NCI-H510A treated with DMSO at 0.1 percent for 48 hours (cell line): ENCODE results near the gene MGMT.

ENCODE experiments used
- DNase-seq: peaks from one replicate; lab custom pipeline; 2025; lab: John Stamatoyannopoulos, UW

MGMT gene

GRCh38 chr10:129799942-129800341 lies 332.9 kb downstream of the MGMT start:
- DNase-seq, result no peak

GRCh38 chr10:129800796-129801340 lies 333.8 kb downstream of the MGMT start:
- DNase-seq, result no peak

GRCh38 chr10:129807211-129807610 lies 340.2 kb downstream of the MGMT start:
- DNase-seq, result no peak

- DNase-seq, result no peak
Observed at GRCh38 chr10:129808092-129808983, 341.3 kb downstream of the MGMT start.

GRCh38 chr10:129809431-129809830 lies 342.4 kb downstream of the MGMT start:
- no peak for DNase-seq

GRCh38 chr10:129809841-129810240 lies 342.8 kb downstream of the MGMT start:
- DNase-seq, result no peak

GRCh38 chr10:129811208-129811607 lies 344.2 kb downstream of the MGMT start:
- DNase-seq, result no peak

- DNase-seq, result no peak
Observed at GRCh38 chr10:129812398-129812797, 345.4 kb downstream of the MGMT start.

- DNase-seq, result no peak
Observed at GRCh38 chr10:129814681-129815646, 347.9 kb downstream of the MGMT start.

- no peak for DNase-seq
Observed at GRCh38 chr10:129815898-129816655, 349.0 kb downstream of the MGMT start.

GRCh38 chr10:129816656-129817045 lies 349.6 kb downstream of the MGMT start:
- no peak for DNase-seq
